ENCODE measurements around the gene CYP4F8.
"Not testable (repeated sequence)": the region's sequence is repeated elsewhere in the genome, so short reads cannot be mapped to it uniquely, and the experiment has no call there.

Gene CYP4F8

DNA sequence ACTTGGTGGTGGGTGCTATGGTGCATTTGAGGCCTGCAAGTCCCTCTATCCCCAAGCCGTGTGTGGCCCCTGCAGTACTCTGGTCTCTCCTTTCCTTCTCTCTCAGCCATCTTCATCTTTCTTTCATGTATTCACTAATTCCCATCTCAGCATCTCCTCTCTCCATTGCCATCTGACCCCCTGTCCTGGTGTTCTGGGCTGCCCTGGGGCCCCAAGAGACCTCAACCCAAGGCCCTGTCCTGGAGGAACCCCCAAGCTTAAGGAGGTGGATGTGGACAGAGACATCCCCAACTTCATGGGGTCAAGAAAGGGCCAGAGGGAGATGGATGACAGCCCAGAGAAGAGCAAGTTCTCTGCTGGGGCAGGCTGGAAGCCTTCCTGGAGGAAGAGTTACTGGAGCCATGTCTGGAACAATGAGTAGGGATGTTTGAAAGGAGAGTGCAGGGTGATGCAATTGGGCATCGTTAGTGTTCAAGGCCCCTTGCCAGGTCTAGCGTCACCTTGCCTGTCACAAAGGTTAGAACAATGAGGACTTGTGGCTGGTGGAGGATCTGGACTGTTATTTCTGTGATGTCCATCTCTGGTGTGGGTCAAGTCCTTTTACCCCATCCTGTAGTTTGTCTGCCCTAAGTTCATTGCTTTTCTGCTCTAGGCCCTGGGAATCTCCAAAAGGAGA is 29.2 kb downstream of the CYP4F8 start:
- no peak overlapping the region for H3K4me3 ChIP-seq (ENCODE audit: low read depth, low read length)
- TF ChIP-seq, protein P1, sequence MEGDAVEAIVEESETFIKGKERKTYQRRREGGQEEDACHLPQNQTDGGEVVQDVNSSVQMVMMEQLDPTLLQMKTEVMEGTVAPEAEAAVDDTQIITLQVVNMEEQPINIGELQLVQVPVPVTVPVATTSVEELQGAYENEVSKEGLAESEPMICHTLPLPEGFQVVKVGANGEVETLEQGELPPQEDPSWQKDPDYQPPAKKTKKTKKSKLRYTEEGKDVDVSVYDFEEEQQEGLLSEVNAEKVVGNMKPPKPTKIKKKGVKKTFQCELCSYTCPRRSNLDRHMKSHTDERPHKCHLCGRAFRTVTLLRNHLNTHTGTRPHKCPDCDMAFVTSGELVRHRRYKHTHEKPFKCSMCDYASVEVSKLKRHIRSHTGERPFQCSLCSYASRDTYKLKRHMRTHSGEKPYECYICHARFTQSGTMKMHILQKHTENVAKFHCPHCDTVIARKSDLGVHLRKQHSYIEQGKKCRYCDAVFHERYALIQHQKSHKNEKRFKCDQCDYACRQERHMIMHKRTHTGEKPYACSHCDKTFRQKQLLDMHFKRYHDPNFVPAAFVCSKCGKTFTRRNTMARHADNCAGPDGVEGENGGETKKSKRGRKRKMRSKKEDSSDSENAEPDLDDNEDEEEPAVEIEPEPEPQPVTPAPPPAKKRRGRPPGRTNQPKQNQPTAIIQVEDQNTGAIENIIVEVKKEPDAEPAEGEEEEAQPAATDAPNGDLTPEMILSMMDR (conservative IDR thresholded peaks at IDR 0.05; ENCODE audit: low read depth, low read length) = no peak
- no peak for DNase-seq (ENCODE audit: low read depth)

DNA sequence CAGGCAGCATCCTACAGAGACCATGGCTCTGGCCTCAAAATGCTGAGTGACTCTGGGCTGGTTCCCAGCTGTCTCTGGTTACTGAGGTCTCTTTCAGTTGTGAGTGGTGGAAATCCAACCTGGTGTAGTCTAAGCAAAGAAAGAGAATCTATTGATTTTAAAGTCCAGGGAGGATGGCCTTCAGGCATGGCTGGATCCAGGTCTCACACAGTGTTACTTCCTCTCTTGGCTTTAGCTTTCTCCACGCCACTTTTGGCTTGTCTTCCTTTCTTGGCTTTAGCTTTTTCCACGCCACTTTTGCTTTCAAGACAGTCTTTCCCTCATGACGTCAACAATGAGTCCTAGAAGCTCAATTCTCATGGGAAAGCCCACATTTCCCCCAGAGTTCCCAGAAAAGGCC is 29.8 kb downstream of the CYP4F8 start:
- H3K4me3 ChIP-seq (ENCODE audit: low read depth, low read length) = no peak overlapping the region
- DNase-seq (ENCODE audit: low read depth) = no peak
- TF ChIP-seq, protein P1 (conservative IDR thresholded peaks at IDR 0.05; ENCODE audit: low read depth, low read length) = no peak

DNA sequence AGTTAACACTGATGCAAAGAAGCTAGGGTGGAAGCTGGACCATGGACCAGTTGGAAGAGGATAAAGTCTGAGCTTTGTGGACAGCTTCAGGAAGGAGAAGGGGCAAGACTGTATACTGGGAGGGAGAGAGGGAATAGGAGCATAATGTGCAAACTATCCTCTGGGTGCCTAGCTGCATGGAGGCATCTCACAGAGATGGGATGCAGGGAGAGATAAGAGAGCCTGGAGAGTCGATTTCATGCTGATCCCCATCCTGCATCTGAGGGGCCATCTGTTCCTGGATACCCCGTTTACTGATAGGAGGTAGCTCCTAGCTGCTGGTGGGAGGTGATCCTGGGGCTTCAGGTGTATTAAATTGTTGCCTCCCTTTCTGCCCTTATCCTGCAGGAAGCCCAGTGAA is 34.5 kb downstream of the CYP4F8 start:
- TF ChIP-seq, protein P1 (conservative IDR thresholded peaks at IDR 0.05; ENCODE audit: low read depth, low read length) = no peak
- DNase-seq (ENCODE audit: low read depth) = no peak
- H3K4me3 ChIP-seq (ENCODE audit: low read depth, low read length) = no peak overlapping the region

DNA sequence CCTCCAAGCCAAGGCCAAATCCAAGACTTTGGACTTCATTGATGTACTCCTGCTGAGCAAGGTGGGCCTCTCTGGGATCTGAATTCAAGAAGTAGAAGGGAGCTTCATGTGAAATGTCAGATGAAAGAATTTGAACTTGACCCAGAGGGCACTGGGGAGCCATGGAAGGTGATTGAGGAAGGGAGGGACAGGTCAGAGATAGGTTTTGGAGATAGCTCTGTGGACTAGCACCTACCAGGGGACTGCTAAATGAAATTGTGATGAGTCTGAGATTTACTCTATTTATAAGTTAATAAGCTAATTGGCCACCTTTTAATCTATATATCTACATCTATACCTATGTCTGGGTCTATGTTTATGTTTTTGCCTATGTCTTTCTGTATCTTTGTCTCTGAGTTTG is 35.1 kb downstream of the CYP4F8 start:
- H3K4me3 ChIP-seq (ENCODE audit: low read depth, low read length); DNase-seq (ENCODE audit: low read depth): not testable (repeated sequence)

DNA sequence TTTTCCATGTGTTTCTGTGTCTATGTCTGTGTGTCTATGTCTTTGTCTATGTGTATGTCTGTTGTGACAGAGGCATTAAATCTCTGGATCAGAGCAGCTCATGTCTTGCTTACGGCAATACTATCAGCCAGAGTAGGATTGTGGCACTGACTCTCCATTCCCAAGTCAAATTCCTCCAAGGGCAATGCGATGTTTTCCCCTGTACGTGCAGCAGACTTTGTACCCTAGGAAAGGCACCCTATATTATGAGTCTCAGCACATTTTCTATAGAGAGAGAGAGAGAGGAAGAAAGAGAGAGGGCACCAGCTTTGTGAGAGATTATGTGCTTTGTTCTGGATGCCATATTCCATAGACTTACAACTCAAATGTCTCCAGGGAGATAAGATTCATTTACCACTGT is 36.8 kb downstream of the CYP4F8 start:
- no peak for DNase-seq (ENCODE audit: low read depth)
- TF ChIP-seq, protein P1 (conservative IDR thresholded peaks at IDR 0.05; ENCODE audit: low read depth, low read length) = no peak
- H3K4me3 ChIP-seq (ENCODE audit: low read depth, low read length) = no peak overlapping the region

DNA sequence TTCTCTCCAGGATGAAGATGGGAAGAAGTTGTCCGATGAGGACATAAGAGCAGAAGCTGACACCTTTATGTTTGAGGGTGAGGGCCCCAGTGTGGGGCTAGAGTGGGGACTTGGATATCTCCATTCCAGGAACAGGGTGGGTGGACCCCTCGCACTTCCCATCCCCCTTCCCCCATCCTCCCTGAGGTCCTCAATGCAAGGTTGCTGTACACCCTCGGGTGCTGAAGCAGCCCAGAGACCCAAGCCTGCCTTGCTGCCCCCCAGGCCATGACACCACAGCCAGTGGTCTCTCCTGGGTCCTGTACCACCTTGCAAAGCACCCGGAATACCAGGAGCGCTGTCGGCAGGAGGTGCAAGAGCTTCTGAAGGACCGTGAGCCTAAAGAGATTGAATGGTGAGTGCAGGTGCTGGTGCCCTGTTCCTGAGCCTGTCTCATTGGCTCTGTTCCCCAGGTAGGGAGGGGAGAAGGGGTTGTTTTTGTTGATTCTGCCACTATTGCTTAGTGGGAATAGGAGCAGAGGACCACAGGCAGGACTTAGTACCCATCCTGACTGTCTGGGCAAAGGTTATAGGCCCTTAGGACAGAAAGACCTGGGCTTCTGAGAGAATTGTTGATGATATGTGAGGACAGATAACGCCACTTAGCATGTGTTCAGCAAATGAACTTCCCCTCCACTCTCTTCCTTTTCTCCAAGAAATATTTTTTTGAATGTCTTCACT is 37.7 kb downstream of the CYP4F8 start:
- DNase-seq (ENCODE audit: low read depth) = no peak
- no peak overlapping the region for H3K4me3 ChIP-seq (ENCODE audit: low read depth, low read length)
- TF ChIP-seq, protein P1 (conservative IDR thresholded peaks at IDR 0.05; ENCODE audit: low read depth, low read length) = no peak

DNA sequence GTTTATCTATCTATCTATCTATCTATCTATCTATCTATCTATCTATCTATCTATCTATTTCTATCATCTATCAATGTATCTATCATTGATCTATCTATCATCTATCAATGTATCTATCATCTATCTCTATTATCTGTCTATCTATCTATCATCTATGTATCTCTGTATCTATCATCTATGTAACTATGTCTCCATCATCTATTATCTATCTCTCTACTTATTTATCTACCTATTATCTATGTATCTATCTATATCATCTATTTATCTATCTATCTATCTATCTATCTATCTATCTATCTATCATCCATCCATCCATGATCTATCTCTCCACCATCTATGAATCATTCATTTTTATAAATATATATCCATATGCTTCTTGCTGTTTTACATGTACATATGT is 41.4 kb downstream of the CYP4F8 start:
- TF ChIP-seq, protein P1 (conservative IDR thresholded peaks at IDR 0.05; ENCODE audit: low read depth, low read length) = no peak
- no peak overlapping the region for H3K4me3 ChIP-seq (ENCODE audit: low read depth, low read length)
- DNase-seq (ENCODE audit: low read depth) = no peak

Data from choroid plexus epithelial cell (primary cell).